K562 (cell line): Measurements from ENCODE around the gene SUGP1.

Experiments used
- CTCF ChIP-seq, 3 experiments: IDR thresholded peaks in 2 of 3; conservative IDR thresholded peaks in 1 of 3; 2 replicates each; pipeline ENCODE4 v1.5.1; 2011 to 2012; ENCODE audit warnings: low read length in 3 of 3, mild to moderate bottlenecking in 3 of 3, control low read depth in 2 of 3, improper control_type of control experiment in 1 of 3, inconsistent platforms in 1 of 3, low read depth in 1 of 3, mixed read lengths in 1 of 3, moderate library complexity in 1 of 3; ENCODE audit not compliant: insufficient read depth in 2 of 3
- FIP1L1 ChIP-seq: fragments of 200-400 bp; formaldehyde crosslinking; IDR thresholded peaks from 2 replicates; pipeline ENCODE4 v1.6.1; 2018; ENCODE audit warnings: mild to moderate bottlenecking, low read depth, low read length; ENCODE audit not compliant: poor library complexity, severe bottlenecking
- HCFC1 ChIP-seq: IDR thresholded peaks from 2 replicates; pipeline ENCODE4 v1.6.1; 2012; ENCODE audit warnings: low read depth, low read length, improper control_type of control experiment
- NCOA2 ChIP-seq, 2 experiments: fragments of 450-650 bp; IDR thresholded peaks; 2 replicates each; pipeline ENCODE4 v1.6.1; 2018; ENCODE audit warnings: mild to moderate bottlenecking in 2 of 2, moderate library complexity in 1 of 2; ENCODE audit not compliant: partially characterized antibody in 2 of 2
- POLR2A ChIP-seq: fragments of 450-650 bp; conservative IDR thresholded peaks from 2 replicates; pipeline ENCODE4 v1.6.1; 2016
- SNRNP70 ChIP-seq: fragments of 200-400 bp; formaldehyde crosslinking; optimal IDR thresholded peaks from 2 replicates; pipeline ENCODE3; 2017; ENCODE audit warnings: low read depth, low read length
- TCF7 ChIP-seq: sonication (generic); IDR thresholded peaks from 2 replicates; pipeline ENCODE4 v1.6.1; 2016; ENCODE audit warnings: antibody characterized with exemption, borderline replicate concordance
- ZNF253 ChIP-seq: fragments of 250-450 bp; sonication (Bioruptor Pico); conservative IDR thresholded peaks from 2 replicates; pipeline ENCODE4 v1.6.1; 2021; ENCODE audit warnings: mild to moderate bottlenecking
- ZNF274 ChIP-seq: IDR thresholded peaks from 2 replicates; pipeline ENCODE4 v1.6.1; 2011; ENCODE audit warnings: low read depth, mild to moderate bottlenecking, low read length, moderate library complexity, borderline replicate concordance

GRCh38 chr19:19324059-19324770, 3.9 kb upstream of the SUGP1 start:
- TF ChIP-seq CTCF (IDR thresholded peaks at IDR 0.05 in 2 of 3, conservative IDR thresholded peaks at IDR 0.05 in 1 of 3; ENCODE audit: insufficient read depth in 2 of 3, low read depth in 1 of 3, low read length in 3 of 3), result no peak
- TF ChIP-seq TCF7, result no peak
- no peak for TF ChIP-seq SNRNP70
- no peak for TF ChIP-seq ZNF274
- no peak for TF ChIP-seq POLR2A
- no peak for TF ChIP-seq FIP1L1
- TF ChIP-seq NCOA2 (IDR thresholded peaks at IDR 0.05; ENCODE audit: partially characterized antibody in 2 of 2), result no peak
- no peak for TF ChIP-seq HCFC1
- TF ChIP-seq ZNF253, result no peak
